Keratinocyte (primary cell): ENCODE data around the gene TMEM234. TPM values are rescaled to one million over a fixed set of nuclear protein-coding genes. Genes with fewer than 3 reads are reported as not detected.

Experiments
- DNase-seq: peaks from one replicate; pipeline ENCODE4 v3.0.0-alpha.2; 2011; ENCODE audit warnings: low read depth, missing footprints, low spot score
- FAIRE-seq: peaks from 2 replicates; lab custom pipeline; 2011; peaks lifted over from hg19 to GRCh38; lab: Jason Lieb, UNC
- H2AFZ ChIP-seq: 2 replicates; pipeline ENCODE4 v1.6.0; 2012; ENCODE audit warnings: low read length, control low read depth, inconsistent platforms; ENCODE audit not compliant: control insufficient read depth
- H3K27ac ChIP-seq: 2 replicates; pipeline ENCODE4 v1.5.1; 2011; ENCODE audit warnings: low read length; ENCODE audit not compliant: control insufficient read depth, insufficient read depth
- H3K27me3 ChIP-seq: 3 replicates; pipeline ENCODE4 v1.6.0; 2011; ENCODE audit warnings: low read length; ENCODE audit not compliant: control insufficient read depth, insufficient read depth; ENCODE audit errors: extremely low read depth
- H3K36me3 ChIP-seq, 2 experiments: 2 replicates in 1 of 2; 3 replicates in 1 of 2; pipeline ENCODE4 v1.5.1; 2011; ENCODE audit warnings: low read length in 2 of 2, mild to moderate bottlenecking in 1 of 2; ENCODE audit not compliant: control insufficient read depth in 2 of 2, insufficient read depth in 2 of 2; ENCODE audit errors: extremely low read depth in 1 of 2
- H3K4me1 ChIP-seq: 3 replicates; pipeline ENCODE4 v1.5.1; 2011; ENCODE audit warnings: low read length; ENCODE audit not compliant: control insufficient read depth, insufficient read depth; ENCODE audit errors: extremely low read depth
- H3K4me2 ChIP-seq: 3 replicates; pipeline ENCODE4 v1.6.0; 2011; ENCODE audit warnings: low read depth, low read length; ENCODE audit not compliant: control insufficient read depth, insufficient read depth; ENCODE audit errors: extremely low read depth
- H3K4me3 ChIP-seq, 3 experiments: fragments of 200-600 bp in 1 of 3; sonication (generic) in 1 of 3; 2 replicates in 2 of 3; 3 replicates in 1 of 3; pipeline ENCODE4 v1.5.1; 2011 to 2016; ENCODE audit warnings: low read length in 3 of 3, mild to moderate bottlenecking in 3 of 3, control low read depth in 2 of 3, inconsistent platforms in 1 of 3, low read depth in 1 of 3, mixed read lengths in 1 of 3, mixed run types in 1 of 3, moderate library complexity in 1 of 3; ENCODE audit not compliant: control insufficient read depth in 2 of 3, insufficient read depth in 2 of 3; ENCODE audit errors: extremely low read depth in 1 of 3
- H3K79me2 ChIP-seq: 2 replicates; pipeline ENCODE4 v1.6.0; 2012; ENCODE audit warnings: low read length; ENCODE audit not compliant: control insufficient read depth, insufficient read depth
- H3K9ac ChIP-seq: 3 replicates; pipeline ENCODE4 v1.6.0; 2011; ENCODE audit warnings: low read length; ENCODE audit not compliant: control insufficient read depth, insufficient read depth; ENCODE audit errors: extremely low read depth
- H3K9me1 ChIP-seq: 3 replicates; pipeline ENCODE4 v1.6.0; 2011; ENCODE audit warnings: low read length; ENCODE audit not compliant: control insufficient read depth, insufficient read depth; ENCODE audit errors: extremely low read depth
- H3K9me3 ChIP-seq: 2 replicates; pipeline ENCODE4 v1.5.1; 2012; ENCODE audit warnings: low read depth, low read length; ENCODE audit not compliant: control insufficient read depth
- H4K20me1 ChIP-seq: 3 replicates; pipeline ENCODE4 v1.6.0; 2011; ENCODE audit warnings: low read length; ENCODE audit not compliant: control insufficient read depth, insufficient read depth; ENCODE audit errors: extremely low read depth
- EZH2 ChIP-seq: IDR thresholded peaks from one replicate; pipeline ENCODE4 v1.6.1; 2012; ENCODE audit warnings: inconsistent platforms, mild to moderate bottlenecking, low read length, moderate library complexity
- dilution Hi-C: fragments of 300-500 bp; cut with MboI; formaldehyde crosslinking; loops from one replicate; pipeline ENCODE4 v1.7.0; 2020; ENCODE audit warnings: low sequenced_read_pairs; ENCODE audit not compliant: extremely low pct_ligation_motif_present
- polyA plus RNA-seq, 5 experiments: library from polyadenylated mRNA; depleted of rRNA in 3 of 5; stranded (reverse) in 3 of 5; stranded (forward) in 1 of 5; unstranded in 1 of 5; fragments of >200 nt; gene quantifications; 1 replicate in 1 of 5; 2 replicates in 3 of 5; 3 replicates in 1 of 5; pipeline versions ENCODE4 v1.2.1 to v1.2.3, GENCODE V29; 2011 to 2012; ENCODE audit warnings: missing spikeins in 2 of 5, low read depth in 1 of 5, low replicate concordance in 1 of 5
- TF ChIP-seq, protein P1 (sequence below), 3 experiments: IDR thresholded peaks in 1 of 3; conservative IDR thresholded peaks in 1 of 3; optimal IDR thresholded peaks in 1 of 3; 2 replicates in 2 of 3; 3 replicates in 1 of 3; pipeline versions ENCODE3 to v1.5.1; 2011; ENCODE audit warnings: low read length in 3 of 3, mild to moderate bottlenecking in 3 of 3, moderate library complexity in 2 of 3, control low read depth in 1 of 3, inconsistent platforms in 1 of 3; ENCODE audit not compliant: insufficient read depth in 2 of 3; ENCODE audit errors: extremely low read depth in 1 of 3

TMEM234 gene
- polyA plus RNA-seq, 1 donor (not counting 4 experiments of a cell fraction or from before 2014, with no cell fraction given), result 14.4 TPM

DNA sequence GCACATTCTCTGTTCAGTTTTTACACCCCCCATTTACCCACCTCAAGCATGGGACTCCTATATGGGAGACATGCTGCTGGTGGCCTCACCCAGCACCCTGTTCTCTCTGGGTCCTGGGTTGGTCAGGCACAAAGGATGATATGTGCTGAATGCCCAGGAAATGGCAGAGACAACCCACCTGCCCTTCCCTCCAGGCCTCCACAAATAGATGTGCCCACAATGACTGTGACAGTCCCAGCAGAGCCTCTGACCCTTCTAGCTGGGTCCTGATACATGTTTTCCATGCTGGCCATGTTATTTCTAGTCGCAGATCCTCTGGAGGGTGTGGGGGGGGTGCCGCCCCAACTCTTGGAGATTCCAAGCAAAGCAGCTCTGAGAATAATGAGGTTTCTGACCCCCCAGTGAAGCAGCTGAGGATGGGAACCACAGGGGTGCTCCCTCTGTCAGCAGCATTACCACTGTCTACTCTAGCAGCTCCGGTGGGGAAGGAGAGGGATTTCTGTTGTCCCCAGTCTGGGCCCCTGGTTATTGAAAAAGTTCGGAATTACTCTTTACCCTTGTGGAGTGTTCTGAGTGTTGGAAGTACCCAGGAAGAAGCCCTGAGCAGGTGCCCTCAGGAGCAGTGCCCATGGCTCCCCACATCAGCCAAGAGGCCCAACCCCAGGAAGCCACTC lies 23.0 kb downstream of the TMEM234 start:
- H3K4me1 ChIP-seq, result peaks cover 14% of the 10 kb centered on the region
- no peaks in the 10 kb centered on the region for H3K79me2 ChIP-seq
- no peaks in the 10 kb centered on the region for H4K20me1 ChIP-seq
- no peak overlapping the region for H2AFZ ChIP-seq
- dilution Hi-C loops, result no loop called here
- peaks cover 20 to 27% of the 10 kb centered on the region in 2 experiments for H3K36me3 ChIP-seq
- H3K9me1 ChIP-seq, result no peaks in the 10 kb centered on the region
- H3K9me3 ChIP-seq, result no peaks in the 10 kb centered on the region
- H3K9ac ChIP-seq, result no peak overlapping the region
- no peak overlapping the region for H3K27ac ChIP-seq
- DNase-seq, result no peak
- H3K27me3 ChIP-seq, result no peaks in the 10 kb centered on the region
- no peak for FAIRE-seq
- no peak overlapping the region for H3K4me2 ChIP-seq
- H3K4me3 ChIP-seq, result no peak overlapping the region
- TF ChIP-seq, protein P1, sequence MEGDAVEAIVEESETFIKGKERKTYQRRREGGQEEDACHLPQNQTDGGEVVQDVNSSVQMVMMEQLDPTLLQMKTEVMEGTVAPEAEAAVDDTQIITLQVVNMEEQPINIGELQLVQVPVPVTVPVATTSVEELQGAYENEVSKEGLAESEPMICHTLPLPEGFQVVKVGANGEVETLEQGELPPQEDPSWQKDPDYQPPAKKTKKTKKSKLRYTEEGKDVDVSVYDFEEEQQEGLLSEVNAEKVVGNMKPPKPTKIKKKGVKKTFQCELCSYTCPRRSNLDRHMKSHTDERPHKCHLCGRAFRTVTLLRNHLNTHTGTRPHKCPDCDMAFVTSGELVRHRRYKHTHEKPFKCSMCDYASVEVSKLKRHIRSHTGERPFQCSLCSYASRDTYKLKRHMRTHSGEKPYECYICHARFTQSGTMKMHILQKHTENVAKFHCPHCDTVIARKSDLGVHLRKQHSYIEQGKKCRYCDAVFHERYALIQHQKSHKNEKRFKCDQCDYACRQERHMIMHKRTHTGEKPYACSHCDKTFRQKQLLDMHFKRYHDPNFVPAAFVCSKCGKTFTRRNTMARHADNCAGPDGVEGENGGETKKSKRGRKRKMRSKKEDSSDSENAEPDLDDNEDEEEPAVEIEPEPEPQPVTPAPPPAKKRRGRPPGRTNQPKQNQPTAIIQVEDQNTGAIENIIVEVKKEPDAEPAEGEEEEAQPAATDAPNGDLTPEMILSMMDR (optimal IDR thresholded peaks at IDR 0.05 in 1 of 3, IDR thresholded peaks at IDR 0.05 in 1 of 3, conservative IDR thresholded peaks at IDR 0.05 in 1 of 3; ENCODE audit: extremely low read depth in 1 of 3, insufficient read depth in 2 of 3, low read length in 3 of 3), result no peak
- no peak for TF ChIP-seq EZH2

- no peaks in the 10 kb centered on the region for H3K79me2 ChIP-seq
- H4K20me1 ChIP-seq, result no peaks in the 10 kb centered on the region
- H3K36me3 ChIP-seq, result peaks cover 25 to 33% of the 10 kb centered on the region in 2 experiments
- peaks cover 14% of the 10 kb centered on the region for H3K4me1 ChIP-seq
- no peaks in the 10 kb centered on the region for H3K9me3 ChIP-seq
- no peak overlapping the region for H3K4me3 ChIP-seq
- H3K27ac ChIP-seq, result no peak overlapping the region
- dilution Hi-C loops, result no loop called here
- H3K9me1 ChIP-seq, result no peaks in the 10 kb centered on the region
- H3K9ac ChIP-seq, result no peak overlapping the region
- TF ChIP-seq, protein P1 (optimal IDR thresholded peaks at IDR 0.05 in 1 of 3, IDR thresholded peaks at IDR 0.05 in 1 of 3, conservative IDR thresholded peaks at IDR 0.05 in 1 of 3; ENCODE audit: extremely low read depth in 1 of 3, insufficient read depth in 2 of 3, low read length in 3 of 3), result no peak
- TF ChIP-seq EZH2, result no peak
- FAIRE-seq (no peak), DNase-seq (no peak)
- no peak overlapping the region for H2AFZ ChIP-seq
- no peaks in the 10 kb centered on the region for H3K27me3 ChIP-seq
- H3K4me2 ChIP-seq, result no peak overlapping the region
Observed at GRCh38 chr1:32198237-32199042, 23.7 kb downstream of the TMEM234 start.
